Measurements from ENCODE around the gene SOX6.

SOX6 gene

GRCh38 chr11:16111690-16112089 is 244.7 kb downstream of the SOX6 start:
- no peaks in the 10 kb centered on the region for H3K9me3 ChIP-seq (ENCODE audit: control insufficient read depth, low read length)
- H3K27ac ChIP-seq = no peak overlapping the region
- H3K79me2 ChIP-seq = no peaks in the 10 kb centered on the region
- no peaks in the 10 kb centered on the region for H3K27me3 ChIP-seq (ENCODE audit: control insufficient read depth, insufficient read depth, low read length)
- H2AFZ ChIP-seq = no peak overlapping the region
- H3K4me3 ChIP-seq (ENCODE audit: low read depth, low read length) = no peak overlapping the region
- no peaks in the 10 kb centered on the region for H3K36me3 ChIP-seq (ENCODE audit: control insufficient read depth, insufficient read depth, low read length)
- H3K4me2 ChIP-seq (ENCODE audit: low read length) = no peak overlapping the region
- TF ChIP-seq CTCF (IDR thresholded peaks at IDR 0.05) = no peak
- no peak overlapping the region for H3K9ac ChIP-seq
- no peaks in the 10 kb centered on the region for H3K4me1 ChIP-seq

GRCh38 chr11:16110886-16111285 is 245.5 kb downstream of the SOX6 start:
- no peak overlapping the region for H3K27ac ChIP-seq
- H3K4me1 ChIP-seq = no peaks in the 10 kb centered on the region
- no peak overlapping the region for H2AFZ ChIP-seq
- H3K4me3 ChIP-seq (ENCODE audit: low read depth, low read length) = no peak overlapping the region
- H3K79me2 ChIP-seq = no peaks in the 10 kb centered on the region
- H3K36me3 ChIP-seq (ENCODE audit: control insufficient read depth, insufficient read depth, low read length) = no peaks in the 10 kb centered on the region
- H3K4me2 ChIP-seq (ENCODE audit: low read length) = no peak overlapping the region
- H3K9ac ChIP-seq = no peak overlapping the region
- H3K9me3 ChIP-seq (ENCODE audit: control insufficient read depth, low read length) = no peaks in the 10 kb centered on the region
- no peak for TF ChIP-seq CTCF (IDR thresholded peaks at IDR 0.05)
- no peaks in the 10 kb centered on the region for H3K27me3 ChIP-seq (ENCODE audit: control insufficient read depth, insufficient read depth, low read length)

GRCh38 chr11:16099343-16099900 is 256.9 kb downstream of the SOX6 start:
- Histone ChIP-seq H3K27ac (no peak overlapping the region), H3K9ac (no peak overlapping the region), H3K27me3 (ENCODE audit: control insufficient read depth, insufficient read depth, low read length) (no peaks in the 10 kb centered on the region), H3K9me3 (ENCODE audit: control insufficient read depth, low read length) (no peaks in the 10 kb centered on the region), H3K36me3 (ENCODE audit: control insufficient read depth, insufficient read depth, low read length) (no peaks in the 10 kb centered on the region), H3K4me1 (no peaks in the 10 kb centered on the region), H3K4me3 (ENCODE audit: low read depth, low read length) (no peak overlapping the region), H2AFZ (no peak overlapping the region), H3K4me2 (ENCODE audit: low read length) (no peak overlapping the region), H3K79me2 (no peaks in the 10 kb centered on the region)
- TF ChIP-seq CTCF (IDR thresholded peaks at IDR 0.05) = no peak

GRCh38 chr11:16098526-16099205 is 257.7 kb downstream of the SOX6 start:
- Histone ChIP-seq H3K36me3 (ENCODE audit: control insufficient read depth, insufficient read depth, low read length) (no peaks in the 10 kb centered on the region), H3K4me2 (ENCODE audit: low read length) (no peak overlapping the region), H3K4me1 (no peaks in the 10 kb centered on the region), H3K27ac (no peak overlapping the region), H2AFZ (no peak overlapping the region), H3K79me2 (no peaks in the 10 kb centered on the region), H3K9me3 (ENCODE audit: control insufficient read depth, low read length) (no peaks in the 10 kb centered on the region), H3K4me3 (ENCODE audit: low read depth, low read length) (no peak overlapping the region), H3K27me3 (ENCODE audit: control insufficient read depth, insufficient read depth, low read length) (no peaks in the 10 kb centered on the region), H3K9ac (no peak overlapping the region)
- TF ChIP-seq CTCF (IDR thresholded peaks at IDR 0.05) = no peak

- no peak overlapping the region for H3K9ac ChIP-seq
- H3K4me2 ChIP-seq (ENCODE audit: low read length) = no peak overlapping the region
- no peak overlapping the region for H3K4me3 ChIP-seq (ENCODE audit: low read depth, low read length)
- H3K36me3 ChIP-seq (ENCODE audit: control insufficient read depth, insufficient read depth, low read length) = no peaks in the 10 kb centered on the region
- no peaks in the 10 kb centered on the region for H3K79me2 ChIP-seq
- no peaks in the 10 kb centered on the region for H3K4me1 ChIP-seq
- no peak overlapping the region for H3K27ac ChIP-seq
- H3K27me3 ChIP-seq (ENCODE audit: control insufficient read depth, insufficient read depth, low read length) = no peaks in the 10 kb centered on the region
- no peaks in the 10 kb centered on the region for H3K9me3 ChIP-seq (ENCODE audit: control insufficient read depth, low read length)
- H2AFZ ChIP-seq = no peak overlapping the region
- no peak for TF ChIP-seq CTCF (IDR thresholded peaks at IDR 0.05)
Observed at GRCh38 chr11:16097543-16097942, 258.8 kb downstream of the SOX6 start.

Measured in parathyroid adenoma (tissue), 2 donors.